ENCODE measurements around the gene RNF6. TPM values are rescaled to one million over a fixed set of nuclear protein-coding genes. Genes with fewer than 3 reads are reported as not detected.

The RNF6 gene
- total and polyA plus RNA-seq, 2 donors (not counting 1 experiment from before 2014, with no cell fraction given), result 39.4 to 71.2 TPM

DNA sequence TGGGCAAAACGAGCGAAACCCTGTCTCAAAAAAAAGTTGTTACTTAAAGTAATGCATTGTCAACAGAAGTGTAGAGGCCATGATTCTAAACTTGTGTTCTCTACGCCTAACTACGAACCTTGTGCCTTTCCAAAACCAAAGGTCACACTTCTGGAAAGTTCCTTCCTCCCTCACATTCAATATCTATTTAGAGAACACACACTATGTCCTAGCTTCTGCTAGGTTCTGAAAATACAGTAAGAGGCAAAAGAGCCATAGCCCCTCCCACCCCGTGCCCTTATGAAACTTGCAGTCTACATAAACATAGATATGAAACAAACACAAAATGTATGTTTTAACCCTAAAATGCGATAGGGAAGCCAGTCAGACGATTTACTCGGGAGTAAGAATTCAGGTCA lies 36.4 kb downstream of the RNF6 start:
- peaks cover 7% of the 10 kb centered on the region for H3K27me3 ChIP-seq (ENCODE audit: control insufficient read depth, insufficient read depth, low read length)
- peak overlapping the region; percentile 88 for H2AFZ ChIP-seq (ENCODE audit: low read length)
- H3K27ac ChIP-seq (ENCODE audit: insufficient read depth, low read length), result peak overlapping the region; percentile 71
- TF ChIP-seq EZH2 (IDR thresholded peaks at IDR 0.05; ENCODE audit: low read length, missing control alignments), result no peak
- TF ChIP-seq, protein P1, sequence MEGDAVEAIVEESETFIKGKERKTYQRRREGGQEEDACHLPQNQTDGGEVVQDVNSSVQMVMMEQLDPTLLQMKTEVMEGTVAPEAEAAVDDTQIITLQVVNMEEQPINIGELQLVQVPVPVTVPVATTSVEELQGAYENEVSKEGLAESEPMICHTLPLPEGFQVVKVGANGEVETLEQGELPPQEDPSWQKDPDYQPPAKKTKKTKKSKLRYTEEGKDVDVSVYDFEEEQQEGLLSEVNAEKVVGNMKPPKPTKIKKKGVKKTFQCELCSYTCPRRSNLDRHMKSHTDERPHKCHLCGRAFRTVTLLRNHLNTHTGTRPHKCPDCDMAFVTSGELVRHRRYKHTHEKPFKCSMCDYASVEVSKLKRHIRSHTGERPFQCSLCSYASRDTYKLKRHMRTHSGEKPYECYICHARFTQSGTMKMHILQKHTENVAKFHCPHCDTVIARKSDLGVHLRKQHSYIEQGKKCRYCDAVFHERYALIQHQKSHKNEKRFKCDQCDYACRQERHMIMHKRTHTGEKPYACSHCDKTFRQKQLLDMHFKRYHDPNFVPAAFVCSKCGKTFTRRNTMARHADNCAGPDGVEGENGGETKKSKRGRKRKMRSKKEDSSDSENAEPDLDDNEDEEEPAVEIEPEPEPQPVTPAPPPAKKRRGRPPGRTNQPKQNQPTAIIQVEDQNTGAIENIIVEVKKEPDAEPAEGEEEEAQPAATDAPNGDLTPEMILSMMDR (conservative IDR thresholded peaks at IDR 0.05 in 1 of 2, IDR thresholded peaks at IDR 0.05 in 1 of 2; ENCODE audit: low read depth in 1 of 2, low read length in 2 of 2), result no peak
- H3K4me1 ChIP-seq (ENCODE audit: control insufficient read depth, extremely low read depth, insufficient read depth, low read length), result no peaks in the 10 kb centered on the region
- H3K4me3 ChIP-seq (replicated peaks in 1 of 4; ENCODE audit: control extremely low read depth in 1 of 4, insufficient read depth in 1 of 4, low read depth in 3 of 4, low read length in 4 of 4), result peak overlapping the region; percentile 61 to 74 (median 73)
- H3K79me2 ChIP-seq (ENCODE audit: control insufficient read depth, insufficient read depth, low read length), result no peaks in the 10 kb centered on the region
- no peak for DNase-seq (ENCODE audit: low read depth in 2 of 2)
- no peaks in the 10 kb centered on the region for H3K9me3 ChIP-seq (ENCODE audit: control insufficient read depth, insufficient read depth, low read depth, low read length)
- H3K36me3 ChIP-seq (ENCODE audit: control insufficient read depth, insufficient read depth, low read length), result no peaks in the 10 kb centered on the region
- peak overlapping the region; percentile 88 for H3K4me2 ChIP-seq (ENCODE audit: extremely low read depth, insufficient read depth, low read length)
- no peaks in the 10 kb centered on the region for H4K20me1 ChIP-seq (ENCODE audit: control insufficient read depth, extremely low read depth, insufficient read depth, low read length)
- peak overlapping the region; percentile 72 for H3K9ac ChIP-seq (ENCODE audit: insufficient read depth, low read length)

DNA sequence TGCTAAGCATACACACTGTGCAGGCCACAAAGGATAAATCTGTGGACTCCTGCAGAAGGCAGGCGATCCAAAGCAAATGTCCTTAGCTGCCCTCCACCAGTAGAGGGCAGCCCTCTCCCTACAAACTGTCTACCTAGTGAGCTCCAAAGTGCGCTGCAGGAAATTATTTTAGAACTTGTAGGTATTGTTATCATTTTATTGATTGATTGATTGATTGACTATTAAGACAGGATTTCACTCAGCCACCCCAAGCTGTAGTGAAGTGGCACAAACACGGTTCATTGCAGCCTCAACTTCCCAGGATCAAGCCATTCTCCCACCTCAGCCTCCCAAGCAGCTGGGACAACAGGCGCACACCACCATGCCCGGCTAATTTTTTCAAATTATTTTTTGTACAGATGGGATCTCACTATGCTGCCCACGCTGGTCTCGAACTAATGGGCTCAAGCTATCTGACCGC lies 37.3 kb downstream of the RNF6 start:
- DNase-seq (ENCODE audit: low read depth in 2 of 2), result peak; percentile 57 to 78
- Histone ChIP-seq H3K9me3 (ENCODE audit: control insufficient read depth, insufficient read depth, low read depth, low read length) (no peaks in the 10 kb centered on the region), H3K27ac (ENCODE audit: insufficient read depth, low read length) (no peak overlapping the region), H3K4me3 (replicated peaks in 1 of 4; ENCODE audit: control extremely low read depth in 1 of 4, insufficient read depth in 1 of 4, low read depth in 3 of 4, low read length in 4 of 4) (no peak overlapping the region), H4K20me1 (ENCODE audit: control insufficient read depth, extremely low read depth, insufficient read depth, low read length) (no peaks in the 10 kb centered on the region), H3K79me2 (ENCODE audit: control insufficient read depth, insufficient read depth, low read length) (no peaks in the 10 kb centered on the region), H3K4me1 (ENCODE audit: control insufficient read depth, extremely low read depth, insufficient read depth, low read length) (no peaks in the 10 kb centered on the region), H3K36me3 (ENCODE audit: control insufficient read depth, insufficient read depth, low read length) (no peaks in the 10 kb centered on the region), H3K27me3 (ENCODE audit: control insufficient read depth, insufficient read depth, low read length) (peaks cover 7% of the 10 kb centered on the region), H3K4me2 (ENCODE audit: extremely low read depth, insufficient read depth, low read length) (no peak overlapping the region), H2AFZ (ENCODE audit: low read length) (no peak overlapping the region), H3K9ac (ENCODE audit: insufficient read depth, low read length) (no peak overlapping the region)
- no peak for TF ChIP-seq EZH2 (IDR thresholded peaks at IDR 0.05; ENCODE audit: low read length, missing control alignments)
- TF ChIP-seq, protein P1 (conservative IDR thresholded peaks at IDR 0.05 in 1 of 2, IDR thresholded peaks at IDR 0.05 in 1 of 2; ENCODE audit: low read depth in 1 of 2, low read length in 2 of 2), result peak; percentile 91 to 92

DNA sequence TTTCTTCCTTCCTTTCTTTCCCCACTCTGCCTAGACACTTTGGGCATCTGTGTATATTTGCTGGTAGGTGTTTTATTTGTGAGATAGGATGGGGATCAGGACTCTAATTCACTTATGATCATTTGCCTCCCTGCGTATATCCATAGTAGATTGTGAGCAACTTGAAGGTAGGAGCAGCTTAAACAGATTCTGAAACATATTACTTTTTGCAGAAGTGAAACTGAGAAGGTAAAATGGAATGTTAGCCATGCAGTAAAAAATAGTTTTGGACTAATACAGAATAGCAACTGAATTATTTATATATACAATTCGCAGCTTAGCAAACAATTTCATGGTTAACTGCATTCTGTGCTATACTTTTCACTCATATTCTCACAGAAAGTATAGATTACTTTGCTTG lies 38.7 kb downstream of the RNF6 start:
- no peak overlapping the region for H3K4me3 ChIP-seq (replicated peaks in 1 of 4; ENCODE audit: control extremely low read depth in 1 of 4, insufficient read depth in 1 of 4, low read depth in 3 of 4, low read length in 4 of 4)
- H3K4me2 ChIP-seq (ENCODE audit: extremely low read depth, insufficient read depth, low read length), result no peak overlapping the region
- H3K36me3 ChIP-seq (ENCODE audit: control insufficient read depth, insufficient read depth, low read length), result no peaks in the 10 kb centered on the region
- H3K79me2 ChIP-seq (ENCODE audit: control insufficient read depth, insufficient read depth, low read length), result no peaks in the 10 kb centered on the region
- H4K20me1 ChIP-seq (ENCODE audit: control insufficient read depth, extremely low read depth, insufficient read depth, low read length), result no peaks in the 10 kb centered on the region
- DNase-seq (ENCODE audit: low read depth in 2 of 2), result no peak
- peaks cover 7% of the 10 kb centered on the region for H3K27me3 ChIP-seq (ENCODE audit: control insufficient read depth, insufficient read depth, low read length)
- no peaks in the 10 kb centered on the region for H3K9me3 ChIP-seq (ENCODE audit: control insufficient read depth, insufficient read depth, low read depth, low read length)
- TF ChIP-seq, protein P1 (conservative IDR thresholded peaks at IDR 0.05 in 1 of 2, IDR thresholded peaks at IDR 0.05 in 1 of 2; ENCODE audit: low read depth in 1 of 2, low read length in 2 of 2), result no peak
- TF ChIP-seq EZH2 (IDR thresholded peaks at IDR 0.05; ENCODE audit: low read length, missing control alignments), result no peak
- H3K27ac ChIP-seq (ENCODE audit: insufficient read depth, low read length), result no peak overlapping the region
- no peak overlapping the region for H2AFZ ChIP-seq (ENCODE audit: low read length)
- no peak overlapping the region for H3K9ac ChIP-seq (ENCODE audit: insufficient read depth, low read length)
- no peaks in the 10 kb centered on the region for H3K4me1 ChIP-seq (ENCODE audit: control insufficient read depth, extremely low read depth, insufficient read depth, low read length)

Measured in fibroblast of lung (primary cell).